Fibroblast of lung (primary cell): ENCODE results near the gene KCTD11. TPM values are rescaled to one million over a fixed set of nuclear protein-coding genes. Genes with fewer than 3 reads are reported as not detected.

Experiments used
- DNase-seq, 2 donors: peaks; one replicate each; pipeline versions ENCODE4 v3.0.0 to v3.0.0-alpha.2; 2010; ENCODE audit warnings: low read depth in 2 of 2
- H2AFZ ChIP-seq: 2 replicates; pipeline ENCODE4 v1.5.1; 2012; ENCODE audit warnings: low read length, control low read depth, inconsistent platforms
- H3K27ac ChIP-seq: 2 replicates; pipeline ENCODE4 v1.5.1; 2011; ENCODE audit warnings: low read length, control low read depth; ENCODE audit not compliant: insufficient read depth
- H3K27me3 ChIP-seq: 2 replicates; pipeline ENCODE4 v1.5.1; 2011; ENCODE audit warnings: mild to moderate bottlenecking, low read length; ENCODE audit not compliant: control insufficient read depth, insufficient read depth
- H3K36me3 ChIP-seq: 2 replicates; pipeline ENCODE4 v1.5.1; 2011; ENCODE audit warnings: low read length; ENCODE audit not compliant: control insufficient read depth, insufficient read depth
- H3K4me1 ChIP-seq: 2 replicates; pipeline ENCODE4 v1.5.1; 2011; ENCODE audit warnings: low read length; ENCODE audit not compliant: control insufficient read depth, insufficient read depth; ENCODE audit errors: extremely low read depth
- H3K4me2 ChIP-seq: 2 replicates; pipeline ENCODE4 v1.5.1; 2011; ENCODE audit warnings: low read length, control low read depth; ENCODE audit not compliant: insufficient read depth; ENCODE audit errors: extremely low read depth
- H3K4me3 ChIP-seq, 4 experiments: fragments of 200-600 bp in 1 of 4; sonication (generic) in 1 of 4; replicated peaks in 1 of 4; 2 replicates each; pipeline ENCODE4 v1.5.1; 2011 to 2016; ENCODE audit warnings: low read length in 4 of 4, low read depth in 3 of 4, mild to moderate bottlenecking in 3 of 4, control low read depth in 2 of 4, inconsistent platforms in 1 of 4, mixed read lengths in 1 of 4; ENCODE audit not compliant: insufficient read depth in 1 of 4; ENCODE audit errors: control extremely low read depth in 1 of 4
- H3K79me2 ChIP-seq: 2 replicates; pipeline ENCODE4 v1.5.1; 2012; ENCODE audit warnings: mild to moderate bottlenecking, low read length, inconsistent platforms; ENCODE audit not compliant: control insufficient read depth, insufficient read depth
- H3K9ac ChIP-seq: 2 replicates; pipeline ENCODE4 v1.5.1; 2011; ENCODE audit warnings: mild to moderate bottlenecking, low read length, control low read depth; ENCODE audit not compliant: insufficient read depth
- H3K9me3 ChIP-seq: 2 replicates; pipeline ENCODE4 v1.5.1; 2012; ENCODE audit warnings: low read depth, low read length; ENCODE audit not compliant: control insufficient read depth, insufficient read depth
- H4K20me1 ChIP-seq: 2 replicates; pipeline ENCODE4 v1.5.1; 2011; ENCODE audit warnings: low read length; ENCODE audit not compliant: control insufficient read depth, insufficient read depth; ENCODE audit errors: extremely low read depth
- EZH2 ChIP-seq: IDR thresholded peaks from 2 replicates; pipeline ENCODE4 v1.5.1; 2012; ENCODE audit warnings: low read length, control low read depth, mild to moderate bottlenecking; ENCODE audit errors: missing control alignments
- polyA plus RNA-seq, 2 donors: library from polyadenylated mRNA; depleted of rRNA in 1 of 2; stranded (reverse) in 1 of 2; unstranded in 1 of 2; fragments of >200 nt; gene quantifications; 2 replicates each; pipeline ENCODE4 v1.2.1, GENCODE V29; 2011 to 2012; ENCODE audit warnings: missing spikeins in 1 of 2
- total RNA-seq: library from RNA; depleted of rRNA; stranded (reverse); fragments of >200 nt; gene quantifications from 2 replicates; pipeline ENCODE4 v1.2.1, GENCODE V29; 2014
- TF ChIP-seq, protein P1 (sequence below), 2 donors: IDR thresholded peaks in 1 of 2; conservative IDR thresholded peaks in 1 of 2; 1 replicate in 1 of 2; 2 replicates in 1 of 2; pipeline ENCODE4 v1.5.1; 2011 to 2012; ENCODE audit warnings: low read length in 2 of 2, control low read depth in 1 of 2, inconsistent platforms in 1 of 2, low read depth in 1 of 2, mild to moderate bottlenecking in 1 of 2

Gene KCTD11
- total and polyA plus RNA-seq, 2 donors (not counting 1 experiment from before 2014, with no cell fraction given), result 8.8 to 11.9 TPM

- Histone ChIP-seq H3K9ac (peak overlapping the region; percentile 80), H3K4me1 (peaks cover 3% of the 10 kb centered on the region), H3K27me3 (no peaks in the 10 kb centered on the region), H3K27ac (no peak overlapping the region), H3K36me3 (peaks cover 15% of the 10 kb centered on the region), H2AFZ (no peak overlapping the region), H3K9me3 (no peaks in the 10 kb centered on the region), H4K20me1 (no peaks in the 10 kb centered on the region), H3K4me3 (peak overlapping the region; percentile 54 to 96 (median 80)), H3K79me2 (no peaks in the 10 kb centered on the region), H3K4me2 (peak overlapping the region; percentile 92)
- no peak for DNase-seq
- no peak for TF ChIP-seq EZH2
- TF ChIP-seq, protein P1, sequence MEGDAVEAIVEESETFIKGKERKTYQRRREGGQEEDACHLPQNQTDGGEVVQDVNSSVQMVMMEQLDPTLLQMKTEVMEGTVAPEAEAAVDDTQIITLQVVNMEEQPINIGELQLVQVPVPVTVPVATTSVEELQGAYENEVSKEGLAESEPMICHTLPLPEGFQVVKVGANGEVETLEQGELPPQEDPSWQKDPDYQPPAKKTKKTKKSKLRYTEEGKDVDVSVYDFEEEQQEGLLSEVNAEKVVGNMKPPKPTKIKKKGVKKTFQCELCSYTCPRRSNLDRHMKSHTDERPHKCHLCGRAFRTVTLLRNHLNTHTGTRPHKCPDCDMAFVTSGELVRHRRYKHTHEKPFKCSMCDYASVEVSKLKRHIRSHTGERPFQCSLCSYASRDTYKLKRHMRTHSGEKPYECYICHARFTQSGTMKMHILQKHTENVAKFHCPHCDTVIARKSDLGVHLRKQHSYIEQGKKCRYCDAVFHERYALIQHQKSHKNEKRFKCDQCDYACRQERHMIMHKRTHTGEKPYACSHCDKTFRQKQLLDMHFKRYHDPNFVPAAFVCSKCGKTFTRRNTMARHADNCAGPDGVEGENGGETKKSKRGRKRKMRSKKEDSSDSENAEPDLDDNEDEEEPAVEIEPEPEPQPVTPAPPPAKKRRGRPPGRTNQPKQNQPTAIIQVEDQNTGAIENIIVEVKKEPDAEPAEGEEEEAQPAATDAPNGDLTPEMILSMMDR (conservative IDR thresholded peaks at IDR 0.05 in 1 of 2, IDR thresholded peaks at IDR 0.05 in 1 of 2; ENCODE audit: low read depth in 1 of 2, low read length in 2 of 2), result no peak
These were observed 41.0 kb downstream of the KCTD11 start for GRCh38 chr17:7392696-7393612.

GRCh38 chr17:7393613-7394451, 41.9 kb downstream of the KCTD11 start:
- H3K4me2 ChIP-seq, result peak overlapping the region; percentile 92
- peak overlapping the region; percentile 80 for H3K9ac ChIP-seq
- H3K79me2 ChIP-seq, result no peaks in the 10 kb centered on the region
- no peaks in the 10 kb centered on the region for H4K20me1 ChIP-seq
- H3K4me1 ChIP-seq, result peaks cover 3% of the 10 kb centered on the region
- peaks cover 15% of the 10 kb centered on the region for H3K36me3 ChIP-seq
- peak overlapping the region; percentile 15 for H2AFZ ChIP-seq
- H3K4me3 ChIP-seq, result peak overlapping the region; percentile 54 to 96 (median 80)
- no peaks in the 10 kb centered on the region for H3K27me3 ChIP-seq
- TF ChIP-seq, protein P1 (conservative IDR thresholded peaks at IDR 0.05 in 1 of 2, IDR thresholded peaks at IDR 0.05 in 1 of 2; ENCODE audit: low read depth in 1 of 2, low read length in 2 of 2), result peak in 1 of 2 donors; percentile 5
- TF ChIP-seq EZH2, result no peak
- peak overlapping the region; percentile 90 for H3K27ac ChIP-seq
- no peak for DNase-seq
- H3K9me3 ChIP-seq, result no peaks in the 10 kb centered on the region
